KMS-11 (cell line): ENCODE measurements around the gene RNF150.
A peak's percentile ranks its signal among the peaks of the same experiment; 100 is the strongest.

Source experiments
- H2AFZ ChIP-seq: fragments of 200-600 bp; sonication (generic); 2 replicates; pipeline ENCODE4 v1.6.1; 2016; ENCODE audit warnings: antibody characterized with exemption, mixed run types, low read depth
- H3K27ac ChIP-seq: fragments of 200-600 bp; sonication (generic); 2 replicates; pipeline ENCODE4 v1.6.1; 2016; ENCODE audit warnings: mild to moderate bottlenecking, mixed run types
- H3K27me3 ChIP-seq: fragments of 200-600 bp; sonication (generic); 2 replicates; pipeline ENCODE4 v1.6.1; 2017; ENCODE audit warnings: mild to moderate bottlenecking, low read depth, mixed run types, moderate library complexity; ENCODE audit not compliant: insufficient read depth
- H3K36me3 ChIP-seq: fragments of 200-600 bp; sonication (generic); 2 replicates; pipeline ENCODE4 v1.6.1; 2017; ENCODE audit warnings: mild to moderate bottlenecking, mixed run types; ENCODE audit not compliant: insufficient read depth
- H3K4me1 ChIP-seq: fragments of 200-600 bp; sonication (generic); 2 replicates; pipeline ENCODE4 v1.6.1; 2016; ENCODE audit warnings: mild to moderate bottlenecking, low read depth, mixed run types; ENCODE audit not compliant: poor library complexity, severe bottlenecking
- H3K4me2 ChIP-seq: fragments of 200-600 bp; sonication (generic); 2 replicates; pipeline ENCODE4 v1.7.0; 2016; ENCODE audit warnings: mild to moderate bottlenecking, mixed run types
- H3K4me3 ChIP-seq: fragments of 200-600 bp; sonication (generic); IDR thresholded peaks from 2 replicates; pipeline ENCODE4 v1.6.1; 2017; ENCODE audit warnings: low read depth, low read length, mixed read lengths; ENCODE audit not compliant: insufficient read depth
- H3K79me2 ChIP-seq: fragments of 200-600 bp; sonication (generic); 2 replicates; pipeline ENCODE4 v1.6.1; 2016; ENCODE audit warnings: low read depth, mixed run types; ENCODE audit not compliant: insufficient read depth
- H3K9ac ChIP-seq: fragments of 200-600 bp; sonication (generic); 2 replicates; pipeline ENCODE4 v1.6.1; 2016; ENCODE audit warnings: mild to moderate bottlenecking, mixed run types
- H4K20me1 ChIP-seq: fragments of 200-600 bp; sonication (generic); 2 replicates; pipeline ENCODE4 v1.6.1; 2016; ENCODE audit warnings: mild to moderate bottlenecking, mixed run types; ENCODE audit not compliant: insufficient read depth
- TF ChIP-seq, protein P1 (sequence below): fragments of 200-600 bp; sonication (generic); conservative IDR thresholded peaks from 2 replicates; pipeline ENCODE4 v1.6.1; 2017; ENCODE audit warnings: low read depth, mild to moderate bottlenecking, antibody characterized with exemption, low read length, moderate library complexity, mixed read lengths

Gene RNF150

DNA sequence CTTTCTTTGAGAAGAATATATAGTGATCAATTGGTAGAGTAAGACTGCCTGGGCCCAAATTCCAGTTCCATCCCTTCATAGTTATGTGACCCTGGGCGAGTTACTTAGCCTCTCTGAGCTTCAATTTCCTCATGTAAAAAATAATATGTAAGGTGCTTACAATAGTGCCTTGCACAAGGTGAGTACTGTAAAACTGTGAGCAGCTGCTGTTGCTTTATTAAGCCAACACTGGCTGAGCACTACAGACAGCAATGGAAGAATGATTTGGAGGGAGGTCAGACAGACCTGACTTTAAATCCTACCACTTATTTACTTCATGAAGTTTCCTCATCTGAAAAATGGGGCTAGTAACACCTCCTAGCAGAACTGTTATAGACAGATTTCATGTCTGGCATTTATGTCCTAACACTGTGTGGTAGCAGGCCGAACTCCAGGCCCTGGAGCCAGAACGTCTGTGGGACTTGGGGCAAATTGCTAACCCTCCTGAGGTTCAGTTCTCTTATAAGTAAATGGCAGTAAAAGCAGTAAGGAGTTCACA lies 53.8 kb downstream of the RNF150 start:
- H2AFZ ChIP-seq: no peak overlapping the region
- H3K27ac ChIP-seq: no peak overlapping the region
- no peaks in the 10 kb centered on the region for H3K36me3 ChIP-seq
- peaks cover 21% of the 10 kb centered on the region for H3K4me1 ChIP-seq
- no peaks in the 10 kb centered on the region for H3K79me2 ChIP-seq
- no peak overlapping the region for H3K9ac ChIP-seq
- H3K4me2 ChIP-seq: no peak overlapping the region
- H4K20me1 ChIP-seq: no peaks in the 10 kb centered on the region
- TF ChIP-seq, protein P1, sequence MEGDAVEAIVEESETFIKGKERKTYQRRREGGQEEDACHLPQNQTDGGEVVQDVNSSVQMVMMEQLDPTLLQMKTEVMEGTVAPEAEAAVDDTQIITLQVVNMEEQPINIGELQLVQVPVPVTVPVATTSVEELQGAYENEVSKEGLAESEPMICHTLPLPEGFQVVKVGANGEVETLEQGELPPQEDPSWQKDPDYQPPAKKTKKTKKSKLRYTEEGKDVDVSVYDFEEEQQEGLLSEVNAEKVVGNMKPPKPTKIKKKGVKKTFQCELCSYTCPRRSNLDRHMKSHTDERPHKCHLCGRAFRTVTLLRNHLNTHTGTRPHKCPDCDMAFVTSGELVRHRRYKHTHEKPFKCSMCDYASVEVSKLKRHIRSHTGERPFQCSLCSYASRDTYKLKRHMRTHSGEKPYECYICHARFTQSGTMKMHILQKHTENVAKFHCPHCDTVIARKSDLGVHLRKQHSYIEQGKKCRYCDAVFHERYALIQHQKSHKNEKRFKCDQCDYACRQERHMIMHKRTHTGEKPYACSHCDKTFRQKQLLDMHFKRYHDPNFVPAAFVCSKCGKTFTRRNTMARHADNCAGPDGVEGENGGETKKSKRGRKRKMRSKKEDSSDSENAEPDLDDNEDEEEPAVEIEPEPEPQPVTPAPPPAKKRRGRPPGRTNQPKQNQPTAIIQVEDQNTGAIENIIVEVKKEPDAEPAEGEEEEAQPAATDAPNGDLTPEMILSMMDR: no peak
- no peak overlapping the region for H3K4me3 ChIP-seq
- H3K27me3 ChIP-seq: no peaks in the 10 kb centered on the region

- Histone ChIP-seq H4K20me1 (no peaks in the 10 kb centered on the region), H3K9ac (no peak overlapping the region), H3K4me3 (no peak overlapping the region), H3K27me3 (no peaks in the 10 kb centered on the region), H3K4me1 (peaks cover 27% of the 10 kb centered on the region), H3K4me2 (no peak overlapping the region), H3K79me2 (no peaks in the 10 kb centered on the region), H2AFZ (no peak overlapping the region), H3K27ac (no peak overlapping the region), H3K36me3 (no peaks in the 10 kb centered on the region)
- TF ChIP-seq, protein P1: no peak
Measured at GRCh38 chr4:141078871-141079270, 54.4 kb downstream of the RNF150 start.

DNA sequence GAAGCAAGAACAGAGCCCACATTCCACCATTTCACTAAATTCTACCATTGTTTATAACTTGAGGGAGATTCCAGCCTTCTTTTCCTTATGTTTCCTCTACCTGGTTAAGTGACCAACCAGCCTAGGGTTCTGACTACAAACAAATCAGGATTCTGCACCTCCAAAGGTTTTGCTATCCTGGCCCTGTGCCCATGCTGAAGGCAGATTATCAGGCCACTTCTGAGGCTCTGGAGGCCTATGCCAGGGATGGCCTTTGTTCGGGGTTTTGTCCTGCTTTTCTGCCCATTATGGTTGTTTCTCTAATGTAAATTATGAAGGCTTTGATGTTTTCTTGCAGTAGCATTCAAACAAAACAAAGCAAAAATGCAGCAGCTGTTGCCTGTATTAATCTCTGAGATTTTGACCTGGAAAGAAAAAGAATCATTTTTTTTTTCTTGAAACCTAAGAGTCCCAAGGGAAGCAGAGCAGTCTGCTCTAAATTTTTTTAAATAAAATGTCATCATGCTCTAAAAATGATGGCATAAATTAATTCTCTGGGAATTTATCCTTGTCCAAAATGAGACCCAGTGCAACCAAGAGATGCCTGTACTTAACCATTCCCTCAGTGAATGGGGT lies 55.6 kb downstream of the RNF150 start:
- Histone ChIP-seq H3K4me2 (no peak overlapping the region), H3K4me3 (no peak overlapping the region), H2AFZ (no peak overlapping the region), H3K4me1 (peaks cover 38% of the 10 kb centered on the region), H3K9ac (no peak overlapping the region), H3K79me2 (no peaks in the 10 kb centered on the region), H3K27me3 (no peaks in the 10 kb centered on the region), H4K20me1 (no peaks in the 10 kb centered on the region), H3K27ac (no peak overlapping the region), H3K36me3 (no peaks in the 10 kb centered on the region)
- TF ChIP-seq, protein P1: no peak

- H4K20me1 ChIP-seq: no peaks in the 10 kb centered on the region
- H3K4me1 ChIP-seq: peaks cover 53% of the 10 kb centered on the region
- no peaks in the 10 kb centered on the region for H3K36me3 ChIP-seq
- peak overlapping the region; percentile 8; the same call in 1 of the 2 replicates for H3K4me2 ChIP-seq
- no peak overlapping the region for H3K4me3 ChIP-seq
- no peak overlapping the region for H2AFZ ChIP-seq
- H3K79me2 ChIP-seq: no peaks in the 10 kb centered on the region
- no peaks in the 10 kb centered on the region for H3K27me3 ChIP-seq
- no peak overlapping the region for H3K27ac ChIP-seq
- no peak overlapping the region for H3K9ac ChIP-seq
- TF ChIP-seq, protein P1: no peak
Measured at GRCh38 chr4:141075553-141075952, 57.7 kb downstream of the RNF150 start.
